HG02870 (cell line): ENCODE measurements around the gene SLC4A7.
"Not testable (repeated sequence)": the region's sequence is repeated elsewhere in the genome, so short reads cannot be mapped to it uniquely, and the experiment has no call there.

Source experiments
- ATAC-seq: cut with Tn5 transposase; IDR thresholded peaks from one replicate; pipeline ENCODE4 v1.9.1; 2021; ENCODE audit warnings: mild to moderate bottlenecking, moderate library complexity; ENCODE audit not compliant: unreplicated experiment

Gene SLC4A7

DNA sequence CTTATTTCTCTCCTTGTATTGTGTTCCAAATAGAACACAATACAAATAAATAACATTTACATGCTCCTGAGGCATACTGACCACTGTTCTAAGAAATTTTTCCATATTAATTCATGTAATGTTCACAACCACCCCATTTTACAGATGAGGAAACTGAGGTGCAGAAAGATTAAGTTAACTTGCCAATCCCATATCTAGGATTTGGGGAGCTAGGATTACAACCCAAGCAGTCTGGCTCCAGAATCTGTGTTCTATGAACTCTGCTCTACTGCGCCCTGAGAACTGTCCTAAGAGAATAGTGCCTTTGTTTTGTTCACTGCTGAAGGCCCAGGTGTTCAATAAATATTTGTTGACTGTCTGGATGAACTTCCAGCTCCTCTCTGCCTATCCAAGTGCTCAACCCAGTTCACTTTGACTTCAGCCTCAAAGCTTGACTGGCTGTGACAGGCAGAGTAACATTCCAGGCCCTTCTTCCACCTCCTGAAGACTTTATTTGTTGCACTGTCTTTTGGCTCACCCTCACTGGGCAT lies 118.1 kb downstream of the SLC4A7 start:
- ATAC-seq = no peak

DNA sequence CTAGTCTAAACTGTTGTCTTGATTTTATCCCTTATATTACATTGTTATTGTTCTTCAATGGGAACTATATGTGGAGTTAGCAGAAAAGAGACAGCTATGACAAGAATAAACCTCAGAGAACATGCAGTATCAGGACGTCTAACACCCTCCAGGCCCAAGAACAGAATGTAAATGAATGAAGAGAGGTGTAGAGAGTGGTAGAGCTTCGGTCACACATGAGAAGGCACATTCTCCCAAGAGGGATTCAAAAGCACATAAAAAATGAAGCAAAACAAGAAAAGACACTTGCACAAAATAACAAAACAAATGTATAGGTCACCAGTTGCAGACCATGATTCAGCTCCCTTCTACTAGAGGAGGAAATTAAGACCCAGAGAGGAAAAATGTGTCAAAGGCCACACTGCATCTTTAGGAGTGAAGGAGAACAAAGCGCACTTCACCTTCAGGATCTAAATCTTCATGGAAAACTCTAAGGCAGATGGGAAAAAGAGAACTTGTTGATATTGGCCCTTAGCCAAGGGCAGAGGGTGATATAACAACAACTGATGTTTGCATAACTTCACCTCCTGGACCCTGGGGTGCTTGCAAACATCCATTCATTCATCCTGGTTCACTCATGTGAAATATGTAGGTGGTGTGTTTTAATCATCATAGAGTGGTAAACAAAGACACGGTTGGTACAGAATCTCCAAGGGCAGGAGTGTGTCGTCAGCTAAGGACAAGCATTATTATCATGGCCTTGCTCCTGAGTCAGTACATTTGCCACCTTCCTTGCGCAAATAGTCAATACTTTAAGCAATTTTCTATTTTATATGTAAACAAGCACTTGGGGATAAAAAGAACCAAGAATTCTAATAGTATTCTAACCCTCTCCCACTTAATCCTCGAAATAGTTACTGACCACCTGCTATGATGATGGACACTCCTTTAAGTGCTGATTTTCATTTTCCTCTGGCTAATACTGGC lies 123.8 kb downstream of the SLC4A7 start:
- no peak for ATAC-seq

DNA sequence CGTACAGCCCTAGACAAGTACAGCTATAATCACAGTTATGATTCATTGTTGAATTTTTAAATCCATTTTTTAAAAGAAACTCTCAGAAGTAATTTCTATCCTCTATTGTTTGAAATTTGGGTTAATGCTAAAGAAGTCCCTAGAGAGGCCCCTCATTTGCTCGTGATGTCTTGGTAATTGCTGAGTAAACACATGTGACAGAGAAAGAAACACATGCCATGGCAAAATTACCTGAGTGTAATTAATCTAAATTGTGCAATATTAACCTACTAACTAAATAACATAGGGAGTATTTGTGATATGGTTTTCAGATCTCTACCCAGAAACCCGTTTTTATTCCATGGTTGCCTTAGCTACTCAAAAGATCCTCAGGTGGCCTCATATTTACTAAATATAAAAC lies 125.8 kb downstream of the SLC4A7 start:
- ATAC-seq = no peak

DNA sequence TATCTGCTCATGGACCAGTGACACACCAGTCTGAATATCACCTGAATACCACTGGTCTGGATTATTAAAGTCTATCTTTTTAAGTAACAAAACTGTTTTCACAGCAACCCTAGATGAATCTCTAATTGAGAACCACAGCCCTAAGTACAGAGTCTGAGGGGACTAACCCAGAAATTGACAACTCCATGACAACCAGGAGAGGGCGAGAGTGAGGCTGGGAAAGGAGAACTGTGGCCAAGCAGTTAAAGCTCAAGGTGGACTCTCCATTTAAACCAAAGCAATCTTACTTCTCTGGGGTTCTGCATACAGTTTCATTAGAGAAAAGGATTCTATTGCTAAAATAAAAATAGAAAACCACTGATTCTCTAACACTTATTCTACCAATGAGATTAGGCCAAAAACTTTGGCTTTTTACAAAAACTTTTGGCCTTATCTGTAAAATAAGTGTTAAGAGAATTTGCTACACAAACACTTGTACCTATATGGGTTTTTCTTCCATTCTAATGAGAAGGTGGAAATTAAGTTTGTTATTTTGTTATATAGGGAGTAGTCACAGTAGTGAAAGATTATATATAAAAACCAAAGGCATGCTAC lies 126.4 kb downstream of the SLC4A7 start:
- peak; percentile 95 for ATAC-seq

DNA sequence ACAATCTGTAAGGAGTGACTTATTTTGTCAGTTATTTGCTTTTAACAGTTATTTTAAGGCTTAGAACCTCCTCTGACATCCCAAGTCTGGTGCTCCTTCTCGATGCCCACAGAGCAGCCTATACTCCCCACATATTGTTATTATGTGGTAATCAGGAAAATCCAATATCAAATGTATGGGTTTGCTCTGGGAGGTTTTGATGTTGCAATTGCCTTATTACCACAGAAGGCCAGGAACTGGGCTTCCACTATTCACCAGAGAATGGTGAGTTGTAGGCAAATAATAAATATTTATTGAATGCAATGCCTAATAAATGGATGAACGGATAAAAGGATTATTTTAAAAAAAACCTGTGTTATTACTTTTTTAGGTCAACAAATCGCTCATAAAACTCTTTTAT lies 127.2 kb downstream of the SLC4A7 start:
- no peak for ATAC-seq

GRCh38 chr3:27354588-27355203 lies 129.5 kb downstream of the SLC4A7 start:
- ATAC-seq = no peak

- ATAC-seq = no peak
Measured at GRCh38 chr3:27354161-27354560, 130.0 kb downstream of the SLC4A7 start.

DNA sequence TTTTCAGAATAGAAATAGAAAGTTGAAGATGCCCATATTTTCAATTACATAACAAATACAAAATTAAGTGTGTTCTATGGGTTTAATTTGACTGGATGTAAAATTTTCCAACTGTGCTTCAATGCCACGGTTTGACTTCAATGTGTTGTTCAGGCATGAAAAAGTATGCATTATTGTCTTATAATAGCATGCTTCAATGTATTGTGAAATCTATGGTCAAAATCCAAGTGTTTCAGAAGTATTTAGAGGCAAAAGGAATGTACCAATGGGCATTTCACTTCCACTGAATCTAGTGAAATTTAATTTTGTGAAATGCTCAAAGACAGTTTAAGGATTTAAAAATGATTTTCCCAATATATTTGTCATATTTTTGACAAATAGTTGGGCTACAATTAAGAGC lies 131.0 kb downstream of the SLC4A7 start:
- no peak for ATAC-seq

- no peak for ATAC-seq
Measured at GRCh38 chr3:27352047-27352446, 132.1 kb downstream of the SLC4A7 start.

GRCh38 chr3:27349832-27350231 lies 134.4 kb downstream of the SLC4A7 start:
- peak; percentile 80 for ATAC-seq

DNA sequence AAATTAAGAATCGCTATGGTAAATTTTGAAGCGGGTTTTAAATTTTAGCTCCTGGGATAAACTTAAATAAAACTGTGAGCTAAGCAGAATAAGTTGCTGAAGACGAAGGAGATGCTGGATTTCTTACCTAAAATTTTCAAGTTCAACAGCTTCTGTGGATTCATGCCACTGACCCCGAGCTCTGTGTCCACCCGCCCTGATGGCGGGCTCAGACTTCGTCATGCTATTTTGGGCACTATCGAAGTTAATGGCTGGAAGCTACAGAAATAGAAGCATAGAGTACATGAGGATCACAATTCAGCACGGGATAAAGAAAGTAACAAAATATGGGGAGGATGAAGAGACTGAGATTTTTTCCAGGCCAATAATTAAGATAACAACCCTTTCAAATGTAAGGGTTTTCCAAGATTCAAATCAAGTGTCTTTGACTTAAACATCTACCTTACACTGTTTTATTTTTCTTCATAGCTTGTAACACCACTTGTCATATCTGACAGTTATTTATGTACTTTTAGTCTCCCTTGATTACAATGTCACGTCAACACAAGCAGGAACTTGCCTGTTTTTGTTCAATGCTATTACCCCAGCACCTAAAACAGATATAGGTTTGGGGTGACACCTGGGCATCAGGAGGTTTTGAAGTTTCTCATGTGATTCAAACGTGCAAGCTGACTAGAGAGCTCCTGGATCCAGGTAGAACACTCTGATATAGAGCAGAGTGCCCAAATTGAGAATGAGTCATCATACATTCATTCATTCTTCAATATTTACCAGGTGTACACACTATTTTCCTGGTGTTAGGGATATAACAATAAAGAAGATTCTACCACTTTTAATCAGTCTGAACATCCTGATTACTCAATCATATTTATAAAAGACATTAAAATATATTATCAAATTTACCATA lies 138.0 kb downstream of the SLC4A7 start:
- no peak for ATAC-seq

- ATAC-seq = no peak
Measured at GRCh38 chr3:27345493-27345892, 138.7 kb downstream of the SLC4A7 start.

GRCh38 chr3:27345045-27345444 lies 139.1 kb downstream of the SLC4A7 start:
- no peak for ATAC-seq

DNA sequence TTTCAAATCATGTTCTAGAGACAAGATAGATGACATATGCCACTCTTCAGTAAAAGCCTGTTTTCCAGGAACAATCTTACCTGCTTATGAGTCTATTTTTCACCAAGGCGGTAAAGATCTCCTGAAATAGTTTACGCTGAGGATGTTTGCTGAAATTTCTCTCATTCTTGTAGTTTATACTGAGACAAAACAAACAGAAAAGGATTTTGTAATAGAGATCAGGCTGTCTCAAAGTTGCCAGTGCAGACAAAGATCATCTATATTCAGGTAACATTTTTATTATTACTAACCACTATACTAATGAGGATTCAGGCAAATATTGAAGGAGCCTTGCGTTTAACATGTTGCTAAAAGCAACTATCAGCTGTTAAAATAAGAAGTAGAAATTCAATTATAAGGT lies 140.0 kb downstream of the SLC4A7 start:
- ATAC-seq = no peak

GRCh38 chr3:27342267-27342666 lies 141.9 kb downstream of the SLC4A7 start:
- ATAC-seq = no peak

GRCh38 chr3:27340534-27340933 lies 143.7 kb downstream of the SLC4A7 start:
- peak; percentile 84 for ATAC-seq

DNA sequence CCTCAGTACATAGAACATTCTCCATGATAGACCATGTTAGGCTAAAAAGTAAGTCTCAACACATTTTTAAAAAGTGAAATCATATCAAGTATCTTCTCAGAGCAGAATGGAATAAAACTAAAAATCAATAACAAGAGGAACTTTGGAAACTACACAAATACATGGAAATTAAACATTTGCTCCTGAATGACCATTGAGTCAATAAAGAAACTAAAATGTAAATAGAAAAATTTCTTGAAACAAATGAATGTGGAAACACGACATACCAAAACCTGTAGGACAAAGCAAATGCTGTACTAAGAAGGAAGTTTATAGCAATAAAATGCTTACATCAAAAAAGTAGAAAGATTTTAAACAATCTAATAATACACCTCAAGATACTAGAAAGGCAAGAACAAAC lies 148.6 kb downstream of the SLC4A7 start:
- no peak for ATAC-seq

GRCh38 chr3:27333843-27334242 lies 150.3 kb downstream of the SLC4A7 start:
- ATAC-seq = no peak

GRCh38 chr3:27328982-27329762 lies 155.0 kb downstream of the SLC4A7 start:
- not testable (repeated sequence) for ATAC-seq
